ENCODE data around the gene PRKN.

PRKN gene

DNA sequence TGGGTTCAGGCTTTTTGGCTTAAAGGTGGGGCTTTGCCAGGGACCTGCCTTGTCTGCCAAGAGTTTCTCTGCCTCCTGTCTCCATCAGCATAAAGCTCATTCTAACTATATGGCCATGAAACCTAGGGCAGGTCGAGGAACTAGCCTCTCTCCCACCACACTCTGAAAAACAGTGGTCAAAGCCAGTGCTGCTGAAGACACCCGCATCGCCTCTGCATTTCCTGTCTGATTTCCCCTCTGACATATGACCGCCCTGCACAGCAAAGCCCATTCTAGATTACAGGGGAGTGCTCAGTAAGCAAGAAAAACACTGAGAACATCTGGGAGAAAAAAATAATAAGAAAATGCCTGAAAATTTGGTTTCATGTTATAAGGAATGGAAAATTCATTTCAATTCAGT, 573.6 kb downstream of the PRKN start:
- CTCF ChIA-PET: interaction anchor here (0.6 kb wide), 1 partner anchor 15 kb away, joined by 4 read pairs; no protein-coding TSS in a partner anchor
- TF ChIP-seq ELF4 (IDR thresholded peaks at IDR 0.05): no peak
- TF ChIP-seq NFRKB (IDR thresholded peaks at IDR 0.05): no peak
- no peak for TF ChIP-seq BHLHE40 (IDR thresholded peaks at IDR 0.05; ENCODE audit: borderline replicate concordance)
- no peak for TF ChIP-seq SUZ12 (IDR thresholded peaks at IDR 0.05)
- TF ChIP-seq HDGF (IDR thresholded peaks at IDR 0.05; ENCODE audit: borderline replicate concordance): no peak
- TF ChIP-seq FOXA1 (IDR thresholded peaks at IDR 0.05): no peak
- no peak for TF ChIP-seq LEF1 (IDR thresholded peaks at IDR 0.05; ENCODE audit: borderline replicate concordance)
- no peak for TF ChIP-seq ZNF384 (IDR thresholded peaks at IDR 0.05)
- no peak for TF ChIP-seq L3MBTL2 (conservative IDR thresholded peaks at IDR 0.05)
- TF ChIP-seq TARDBP (IDR thresholded peaks at IDR 0.05): no peak
- no peak for TF ChIP-seq SP1 (IDR thresholded peaks at IDR 0.05)
- TF ChIP-seq, protein P1, sequence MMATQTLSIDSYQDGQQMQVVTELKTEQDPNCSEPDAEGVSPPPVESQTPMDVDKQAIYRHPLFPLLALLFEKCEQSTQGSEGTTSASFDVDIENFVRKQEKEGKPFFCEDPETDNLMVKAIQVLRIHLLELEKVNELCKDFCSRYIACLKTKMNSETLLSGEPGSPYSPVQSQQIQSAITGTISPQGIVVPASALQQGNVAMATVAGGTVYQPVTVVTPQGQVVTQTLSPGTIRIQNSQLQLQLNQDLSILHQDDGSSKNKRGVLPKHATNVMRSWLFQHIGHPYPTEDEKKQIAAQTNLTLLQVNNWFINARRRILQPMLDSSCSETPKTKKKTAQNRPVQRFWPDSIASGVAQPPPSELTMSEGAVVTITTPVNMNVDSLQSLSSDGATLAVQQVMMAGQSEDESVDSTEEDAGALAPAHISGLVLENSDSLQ (IDR thresholded peaks at IDR 0.05): no peak
- TF ChIP-seq ARNT (IDR thresholded peaks at IDR 0.05): no peak
- no peak for TF ChIP-seq CTBP1 (IDR thresholded peaks at IDR 0.05; ENCODE audit: borderline replicate concordance)
- no peak for TF ChIP-seq FOXM1 (IDR thresholded peaks at IDR 0.05; ENCODE audit: borderline replicate concordance)
- no peak for TF ChIP-seq FOXK2 (IDR thresholded peaks at IDR 0.05)
- POLR2A ChIA-PET: no interaction called here
- DNase-seq (ENCODE audit: extremely low spot score): no peak

DNA sequence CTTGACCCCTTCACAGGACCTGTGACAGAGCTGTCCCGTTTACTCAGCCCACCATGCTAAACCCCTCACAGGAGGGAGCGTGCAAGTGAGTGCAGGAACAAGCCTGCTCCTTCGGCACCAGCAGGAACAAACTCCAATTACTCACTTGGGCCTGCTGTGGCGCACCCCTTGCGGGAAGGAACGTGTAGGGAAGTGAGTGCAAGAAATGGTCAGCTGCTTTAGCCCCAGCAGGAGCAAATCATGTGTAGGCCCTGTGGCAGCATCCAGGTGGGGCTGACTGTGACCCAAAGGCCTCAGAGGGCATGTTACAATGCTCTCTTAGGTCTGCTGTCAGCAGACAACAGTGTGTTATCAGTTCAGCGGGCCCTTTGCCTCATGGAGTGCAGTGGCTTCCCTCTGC, 574.4 kb downstream of the PRKN start:
- no peak for DNase-seq (ENCODE audit: extremely low spot score)
- ChIA-PET POLR2A (no interaction called here), CTCF (no interaction called here)
- TF ChIP-seq ELF4 (IDR thresholded peaks at IDR 0.05) (no peak), SUZ12 (IDR thresholded peaks at IDR 0.05) (no peak), SP1 (IDR thresholded peaks at IDR 0.05) (no peak), ARNT (IDR thresholded peaks at IDR 0.05) (no peak), NFRKB (IDR thresholded peaks at IDR 0.05) (no peak), TARDBP (IDR thresholded peaks at IDR 0.05) (no peak), FOXM1 (IDR thresholded peaks at IDR 0.05; ENCODE audit: borderline replicate concordance) (no peak), FOXA1 (IDR thresholded peaks at IDR 0.05) (no peak), CTBP1 (IDR thresholded peaks at IDR 0.05; ENCODE audit: borderline replicate concordance) (no peak), FOXK2 (IDR thresholded peaks at IDR 0.05) (no peak), LEF1 (IDR thresholded peaks at IDR 0.05; ENCODE audit: borderline replicate concordance) (no peak), HDGF (IDR thresholded peaks at IDR 0.05; ENCODE audit: borderline replicate concordance) (no peak), BHLHE40 (IDR thresholded peaks at IDR 0.05; ENCODE audit: borderline replicate concordance) (no peak), L3MBTL2 (conservative IDR thresholded peaks at IDR 0.05) (no peak), ZNF384 (IDR thresholded peaks at IDR 0.05) (no peak)
- TF ChIP-seq, protein P1 (IDR thresholded peaks at IDR 0.05): no peak

DNA sequence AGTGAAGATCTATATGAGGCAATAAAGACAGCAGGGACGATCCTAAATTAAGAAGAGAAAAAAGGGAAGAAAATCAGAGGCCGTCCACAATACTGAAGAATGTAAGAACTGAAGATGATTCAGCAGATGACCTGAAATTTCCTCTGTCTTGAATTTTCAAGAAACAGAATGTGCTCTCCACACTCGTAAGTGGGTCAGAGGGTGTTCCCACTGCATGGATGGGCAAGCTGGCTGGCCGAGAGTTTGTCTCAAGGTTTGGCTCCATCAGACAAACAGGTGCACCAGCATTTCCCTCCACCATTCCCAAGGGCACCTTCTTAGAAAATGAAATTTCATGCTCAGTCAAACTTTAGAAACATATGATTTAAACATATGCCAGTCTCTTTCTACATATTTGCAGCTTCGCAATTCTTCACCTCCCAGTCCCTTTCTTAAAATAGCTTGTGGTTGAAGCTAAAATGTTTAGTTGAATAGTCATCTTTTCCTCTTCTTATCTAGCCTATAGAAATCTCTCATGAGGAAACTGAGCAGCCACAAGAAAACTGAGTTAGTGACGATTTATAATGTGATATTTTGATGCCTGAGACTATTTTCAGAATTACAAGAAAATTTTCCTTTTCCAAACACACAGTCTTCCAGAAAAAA, 576.4 kb downstream of the PRKN start:
- DNase-seq (ENCODE audit: extremely low spot score): no peak
- ChIA-PET CTCF (no interaction called here), POLR2A (no interaction called here)
- TF ChIP-seq FOXM1 (IDR thresholded peaks at IDR 0.05; ENCODE audit: borderline replicate concordance) (no peak), SUZ12 (IDR thresholded peaks at IDR 0.05) (no peak), ZNF384 (IDR thresholded peaks at IDR 0.05) (no peak), FOXA1 (IDR thresholded peaks at IDR 0.05) (no peak), HDGF (IDR thresholded peaks at IDR 0.05; ENCODE audit: borderline replicate concordance) (no peak), LEF1 (IDR thresholded peaks at IDR 0.05; ENCODE audit: borderline replicate concordance) (no peak), SP1 (IDR thresholded peaks at IDR 0.05) (no peak), TARDBP (IDR thresholded peaks at IDR 0.05) (no peak), NFRKB (IDR thresholded peaks at IDR 0.05) (no peak), FOXK2 (IDR thresholded peaks at IDR 0.05) (no peak), ARNT (IDR thresholded peaks at IDR 0.05) (no peak), ELF4 (IDR thresholded peaks at IDR 0.05) (no peak), CTBP1 (IDR thresholded peaks at IDR 0.05; ENCODE audit: borderline replicate concordance) (no peak), BHLHE40 (IDR thresholded peaks at IDR 0.05; ENCODE audit: borderline replicate concordance) (no peak), L3MBTL2 (conservative IDR thresholded peaks at IDR 0.05) (no peak)
- TF ChIP-seq, protein P1 (IDR thresholded peaks at IDR 0.05): no peak

DNA sequence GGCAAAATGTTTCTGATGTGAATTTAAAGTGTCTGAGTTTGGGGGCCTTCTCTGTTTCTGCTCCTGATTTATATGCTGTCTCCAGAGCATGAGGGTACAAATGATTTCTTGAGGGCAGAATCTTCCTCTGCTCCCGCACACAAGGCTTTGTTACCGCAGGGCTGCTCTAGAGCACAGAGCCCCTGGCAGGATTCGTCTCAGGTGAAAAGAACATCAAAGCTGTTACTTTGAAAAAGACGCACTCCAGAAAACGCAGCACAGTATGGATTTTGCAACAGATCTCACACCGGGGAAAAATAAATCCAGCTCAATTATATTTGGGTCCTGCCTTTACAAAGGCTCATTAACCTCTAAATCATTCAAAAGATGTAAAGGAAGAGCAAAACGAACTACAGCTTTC, 577.3 kb downstream of the PRKN start:
- TF ChIP-seq BHLHE40 (IDR thresholded peaks at IDR 0.05; ENCODE audit: borderline replicate concordance) (no peak), FOXK2 (IDR thresholded peaks at IDR 0.05) (no peak), SP1 (IDR thresholded peaks at IDR 0.05) (no peak), TARDBP (IDR thresholded peaks at IDR 0.05) (no peak), FOXA1 (IDR thresholded peaks at IDR 0.05) (no peak), ARNT (IDR thresholded peaks at IDR 0.05) (no peak), ZNF384 (IDR thresholded peaks at IDR 0.05) (no peak), LEF1 (IDR thresholded peaks at IDR 0.05; ENCODE audit: borderline replicate concordance) (no peak), L3MBTL2 (conservative IDR thresholded peaks at IDR 0.05) (no peak), SUZ12 (IDR thresholded peaks at IDR 0.05) (no peak), FOXM1 (IDR thresholded peaks at IDR 0.05; ENCODE audit: borderline replicate concordance) (no peak), HDGF (IDR thresholded peaks at IDR 0.05; ENCODE audit: borderline replicate concordance) (no peak), NFRKB (IDR thresholded peaks at IDR 0.05) (no peak)
- TF ChIP-seq, protein P1 (IDR thresholded peaks at IDR 0.05): no peak
- ChIA-PET CTCF (no interaction called here), POLR2A (no interaction called here)
- DNase-seq (ENCODE audit: extremely low spot score): no peak

DNA sequence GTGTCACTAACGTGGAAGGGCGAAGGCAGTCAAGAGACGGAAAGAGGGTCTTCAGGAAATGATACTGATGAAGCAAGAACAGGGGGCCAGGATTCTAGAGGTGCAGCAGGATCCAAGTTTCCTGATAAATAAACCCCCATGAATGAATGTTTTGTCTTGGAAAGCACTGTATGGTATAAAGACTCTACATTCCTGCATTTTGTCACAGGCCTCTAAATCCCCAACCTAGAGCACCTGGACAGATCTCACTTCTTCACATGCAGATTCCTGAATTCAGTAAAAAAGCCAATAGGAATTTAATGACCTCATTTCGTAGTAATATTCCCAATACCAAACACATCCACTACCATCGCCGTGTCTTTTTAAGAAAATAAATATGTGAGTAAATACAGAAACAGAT, 577.8 kb downstream of the PRKN start:
- POLR2A ChIA-PET: no interaction called here
- CTCF ChIA-PET: no interaction called here

More for the DNA sequence above, 577.8 kb downstream of the PRKN start:
- no peak for TF ChIP-seq HDGF (IDR thresholded peaks at IDR 0.05; ENCODE audit: borderline replicate concordance)
- no peak for TF ChIP-seq SUZ12 (IDR thresholded peaks at IDR 0.05)
- TF ChIP-seq BHLHE40 (IDR thresholded peaks at IDR 0.05; ENCODE audit: borderline replicate concordance): no peak
- TF ChIP-seq ELF4 (IDR thresholded peaks at IDR 0.05): no peak
- no peak for TF ChIP-seq FOXK2 (IDR thresholded peaks at IDR 0.05)
- TF ChIP-seq NFRKB (IDR thresholded peaks at IDR 0.05): no peak
- no peak for TF ChIP-seq FOXA1 (IDR thresholded peaks at IDR 0.05)
- no peak for TF ChIP-seq SP1 (IDR thresholded peaks at IDR 0.05)
- no peak for TF ChIP-seq FOXM1 (IDR thresholded peaks at IDR 0.05; ENCODE audit: borderline replicate concordance)
- TF ChIP-seq LEF1 (IDR thresholded peaks at IDR 0.05; ENCODE audit: borderline replicate concordance): no peak
- TF ChIP-seq, protein P1 (IDR thresholded peaks at IDR 0.05): no peak
- TF ChIP-seq ZNF384 (IDR thresholded peaks at IDR 0.05): no peak
- no peak for TF ChIP-seq TARDBP (IDR thresholded peaks at IDR 0.05)
- no peak for DNase-seq (ENCODE audit: extremely low spot score)

Data from HEK293T (cell line).